Measurements from ENCODE around the gene IL10RA.
A peak's percentile ranks its signal among the peaks of the same experiment; 100 is the strongest.
"Not testable (repeated sequence)": the region's sequence is repeated elsewhere in the genome, so short reads cannot be mapped to it uniquely, and the experiment has no call there.

The IL10RA gene

DNA sequence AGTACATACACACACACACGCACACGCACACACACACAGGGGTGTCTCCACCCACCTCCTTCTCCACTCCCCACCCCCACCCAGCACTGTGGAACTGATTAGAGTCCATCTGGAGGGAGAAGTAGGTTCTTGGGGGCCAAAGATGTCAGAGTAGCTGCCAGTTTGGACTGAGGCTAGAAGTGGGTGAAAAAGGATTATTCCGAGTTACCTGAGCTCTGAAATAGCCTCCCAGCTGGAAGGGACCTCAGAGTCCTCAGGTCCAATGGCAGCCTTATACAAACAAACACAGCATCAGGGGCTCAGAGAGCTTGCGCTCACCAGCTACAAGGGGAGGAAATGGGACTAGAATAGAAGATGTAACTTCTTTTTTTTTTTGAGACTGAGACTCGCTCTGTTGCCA, 20.8 kb downstream of the IL10RA start:
- DNase-seq (ENCODE audit: low read depth in 2 of 2): no peak

DNA sequence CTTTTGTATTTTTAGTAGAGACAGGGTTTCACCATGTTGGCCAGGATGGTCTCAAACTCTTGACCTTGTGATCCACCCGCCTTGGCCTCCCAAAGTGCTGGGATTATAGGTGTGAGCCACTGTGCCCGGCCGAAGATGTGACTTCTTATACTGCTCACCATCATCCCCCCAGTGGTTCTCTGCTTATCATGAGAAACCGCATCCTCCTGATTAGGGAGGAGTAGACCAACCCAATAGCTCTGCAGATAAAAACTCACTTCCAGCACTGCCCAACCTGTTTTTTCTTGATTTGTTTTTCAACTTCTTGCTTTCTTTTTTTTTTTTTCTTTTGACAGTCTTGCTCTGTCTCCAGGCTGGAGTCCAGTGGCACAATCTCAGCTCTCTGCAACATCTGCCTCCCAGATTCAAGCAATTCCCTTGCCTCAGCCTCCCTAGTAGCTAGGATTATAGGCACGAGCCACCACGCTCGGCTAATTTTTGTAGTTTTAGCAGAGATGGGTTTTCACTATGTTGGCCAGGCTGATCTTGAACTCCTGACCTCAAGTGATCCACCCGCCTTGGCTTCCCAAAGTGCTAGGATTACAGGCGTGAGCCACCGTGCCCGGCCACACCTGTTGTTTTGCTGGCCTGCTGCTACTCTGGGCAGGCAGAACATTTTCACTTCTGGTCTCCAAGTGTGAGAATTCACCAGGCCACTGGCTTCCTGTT, 21.5 kb downstream of the IL10RA start:
- DNase-seq (ENCODE audit: low read depth in 2 of 2): not testable (repeated sequence)

DNA sequence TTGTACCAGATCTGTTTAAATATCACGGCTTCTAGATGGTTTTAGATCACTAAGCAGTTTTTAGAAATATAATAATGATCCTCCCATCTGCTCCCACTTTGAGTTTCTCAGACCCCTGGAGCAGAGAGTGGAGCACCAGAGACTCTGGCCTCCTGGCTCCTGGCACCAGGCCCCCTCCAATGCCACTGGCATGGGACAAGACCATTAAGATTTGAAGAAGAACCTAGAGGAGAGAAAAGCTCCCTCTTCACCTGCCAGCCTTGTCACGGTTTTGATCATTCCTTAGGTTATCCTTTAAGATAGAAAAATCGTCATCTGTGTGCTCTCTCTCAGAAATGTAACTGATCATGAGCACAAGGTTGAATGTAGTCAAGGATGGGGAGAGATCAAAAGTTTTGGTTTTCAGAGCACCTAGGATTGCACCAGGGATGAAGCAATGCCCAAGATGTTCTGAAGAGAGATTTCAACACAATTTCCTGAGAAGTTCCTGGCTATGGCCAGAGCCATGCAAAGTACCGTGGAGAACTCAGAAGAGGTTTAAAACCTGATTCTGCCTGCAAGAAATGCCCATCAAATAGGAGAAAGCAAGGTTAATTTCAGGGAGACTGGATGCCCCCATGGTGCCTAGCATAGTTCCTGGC, 22.2 kb downstream of the IL10RA start:
- DNase-seq (ENCODE audit: low read depth in 2 of 2): no peak

DNA sequence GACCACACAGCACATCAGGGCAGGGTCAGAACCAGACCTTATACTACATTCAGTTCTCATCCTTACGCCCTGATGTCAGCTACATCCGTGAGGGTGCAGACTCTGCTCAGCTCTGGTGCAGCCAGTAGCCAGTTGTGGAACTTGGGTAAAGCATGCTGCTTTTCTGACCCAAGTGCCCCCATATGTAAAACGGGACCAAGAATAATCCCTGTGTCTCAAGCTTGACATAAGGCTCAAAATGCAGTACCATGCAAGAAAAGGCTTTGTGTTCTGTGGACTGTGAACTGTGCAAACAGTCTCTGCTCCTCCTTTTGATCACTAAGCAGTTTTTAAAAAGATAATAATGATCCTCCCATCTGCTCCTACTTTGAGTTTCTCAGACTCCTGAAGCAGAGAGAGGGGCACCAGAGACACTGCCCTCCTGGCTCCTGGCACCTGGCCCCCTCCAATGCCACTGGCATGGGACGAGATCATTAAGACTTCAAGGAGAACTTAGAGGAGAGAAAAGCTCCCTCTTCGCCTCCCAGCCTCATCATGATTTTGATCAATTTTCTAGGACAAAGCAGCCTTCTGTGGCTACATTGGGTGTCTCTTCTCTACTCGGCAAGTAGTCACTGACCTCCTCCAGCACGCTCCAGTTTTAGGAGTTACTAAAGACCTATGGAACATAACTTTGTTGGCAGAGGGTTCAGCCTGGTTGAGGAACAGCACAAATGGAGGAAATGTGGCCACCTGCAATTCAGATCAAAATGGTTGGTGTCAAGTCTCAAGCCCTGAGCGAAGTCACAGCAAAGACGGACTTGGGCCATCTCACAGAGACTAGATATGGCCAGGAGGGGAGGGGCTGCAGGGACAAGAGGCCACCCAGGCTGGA, 23.9 kb downstream of the IL10RA start:
- no peak for DNase-seq (ENCODE audit: low read depth in 2 of 2)

DNA sequence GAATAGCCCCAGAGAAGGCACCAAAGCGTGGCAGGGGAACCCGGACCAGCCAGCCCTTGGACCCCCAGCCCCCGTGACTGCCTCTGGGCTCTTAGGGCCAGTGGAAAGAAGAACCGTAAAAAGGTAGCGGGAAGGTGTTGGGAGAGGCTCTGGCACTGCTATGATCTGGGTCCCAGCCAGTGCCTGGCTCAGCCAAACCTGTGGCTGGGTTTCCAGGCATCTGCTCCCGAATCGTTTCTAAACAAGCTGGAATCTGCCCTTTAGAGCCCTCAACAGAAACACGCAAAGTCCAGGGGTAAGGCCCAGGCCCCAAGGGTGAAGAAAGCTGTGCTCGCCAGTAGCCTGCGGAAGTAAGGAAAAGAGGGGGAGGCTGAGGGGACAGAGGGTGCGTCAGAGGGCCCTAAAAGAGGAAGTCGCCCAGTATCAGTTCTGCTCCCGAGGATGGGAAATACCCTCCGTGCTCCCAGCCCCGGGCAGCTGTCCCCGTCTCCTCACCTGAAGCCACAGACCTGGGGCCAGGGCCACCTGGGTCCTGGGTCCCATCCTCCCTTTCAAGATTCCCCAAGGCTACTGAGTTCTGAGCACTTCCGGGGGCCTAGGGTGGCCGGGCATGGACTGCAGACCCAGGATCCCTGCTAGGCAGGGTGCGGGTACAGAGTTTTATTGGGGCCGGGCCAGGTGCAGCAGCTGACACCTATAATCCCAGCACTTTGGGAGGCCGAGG, 24.7 kb downstream of the IL10RA start:
- DNase-seq (ENCODE audit: low read depth in 2 of 2): no peak

DNA sequence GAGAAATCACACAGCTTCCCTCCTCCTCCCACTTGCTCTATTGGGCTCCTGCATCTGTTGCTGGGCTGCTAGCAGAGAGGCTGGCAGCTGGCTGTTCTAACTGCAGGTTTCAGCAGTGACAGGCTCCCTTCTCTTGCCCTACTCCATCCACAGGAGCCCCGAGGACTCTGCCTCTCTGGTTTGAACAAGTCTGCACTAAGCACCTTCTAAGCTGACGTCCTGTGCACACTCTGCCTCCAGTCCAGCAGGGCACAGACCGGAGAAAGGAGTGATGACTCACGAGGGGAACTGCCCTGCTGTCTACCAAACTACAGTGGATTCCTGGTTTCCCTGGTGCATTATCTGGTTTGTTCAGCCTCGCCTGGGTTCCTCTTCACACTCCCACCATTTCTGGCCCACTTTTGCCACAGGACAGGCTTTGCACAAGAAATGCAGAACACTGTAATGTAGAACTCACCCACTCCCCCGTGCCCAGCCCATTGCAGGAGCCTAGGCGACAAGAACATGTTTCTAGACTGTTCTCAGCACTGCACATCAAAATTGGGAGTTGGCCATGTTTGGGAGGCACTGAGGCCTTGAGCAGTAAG, 26.0 kb downstream of the IL10RA start:
- DNase-seq (ENCODE audit: low read depth in 2 of 2): no peak

DNA sequence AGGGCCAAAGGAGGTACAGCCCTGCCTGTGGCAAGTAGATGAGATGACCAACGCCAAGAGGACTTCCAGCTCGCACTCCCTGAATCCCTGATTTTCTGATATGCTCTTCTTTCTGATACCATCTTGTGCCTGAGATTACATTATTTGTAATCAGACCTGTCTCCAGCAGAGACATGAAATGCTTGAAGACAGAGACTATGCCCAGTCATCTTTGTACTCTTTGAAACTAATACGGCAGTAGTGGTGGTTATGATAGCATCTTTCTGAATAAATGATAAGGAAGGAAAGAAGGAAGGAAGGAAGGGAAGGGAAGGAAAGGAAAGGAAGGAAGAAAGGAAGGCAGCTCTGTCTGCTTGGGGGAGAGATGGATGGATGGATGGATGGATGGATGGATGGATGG, 27.8 kb downstream of the IL10RA start:
- no peak for DNase-seq (ENCODE audit: low read depth in 2 of 2)

DNA sequence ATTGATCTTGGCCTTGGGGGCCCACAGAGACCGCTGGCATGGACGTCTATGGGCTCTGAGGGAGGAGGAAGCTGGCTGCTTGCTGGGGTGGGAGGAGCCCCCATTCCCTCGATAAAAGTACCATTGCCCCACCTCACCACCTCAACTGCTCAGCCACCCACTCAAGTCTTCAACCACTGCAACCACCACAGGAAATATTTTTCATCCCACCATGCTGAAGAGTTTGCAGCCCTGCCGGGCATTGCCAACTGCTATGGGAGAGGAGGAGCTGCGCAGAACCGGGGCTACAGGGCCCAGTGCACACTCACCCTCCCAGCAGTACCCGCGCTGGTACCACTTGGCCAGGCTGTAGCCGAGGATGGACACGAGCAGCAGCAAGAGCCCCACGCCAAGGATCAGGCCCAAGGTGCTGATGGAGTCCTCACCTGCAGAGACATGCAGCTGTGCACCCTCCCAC, 29.2 kb downstream of the IL10RA start:
- DNase-seq (ENCODE audit: low read depth in 2 of 2): no peak

DNA sequence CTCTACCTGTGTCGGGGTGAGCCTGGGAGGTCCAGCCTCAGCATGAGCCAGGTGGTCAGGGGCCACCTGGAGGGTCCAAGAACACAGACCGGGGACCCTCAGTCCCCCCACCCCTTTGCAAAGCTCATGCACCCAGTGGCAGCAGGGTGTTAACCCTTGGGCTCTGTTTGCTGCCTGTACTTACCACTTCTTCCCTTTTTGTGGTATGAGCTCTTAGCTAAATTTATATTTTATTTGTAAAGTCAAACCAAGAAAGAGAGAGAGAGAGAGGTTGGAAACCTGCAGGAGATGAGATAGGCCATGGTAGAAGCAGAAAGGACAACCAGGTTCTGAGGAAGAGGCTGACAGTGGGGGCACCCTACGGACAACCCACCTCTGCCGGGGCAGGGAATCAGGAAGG, 29.9 kb downstream of the IL10RA start:
- DNase-seq (ENCODE audit: low read depth in 2 of 2): no peak

DNA sequence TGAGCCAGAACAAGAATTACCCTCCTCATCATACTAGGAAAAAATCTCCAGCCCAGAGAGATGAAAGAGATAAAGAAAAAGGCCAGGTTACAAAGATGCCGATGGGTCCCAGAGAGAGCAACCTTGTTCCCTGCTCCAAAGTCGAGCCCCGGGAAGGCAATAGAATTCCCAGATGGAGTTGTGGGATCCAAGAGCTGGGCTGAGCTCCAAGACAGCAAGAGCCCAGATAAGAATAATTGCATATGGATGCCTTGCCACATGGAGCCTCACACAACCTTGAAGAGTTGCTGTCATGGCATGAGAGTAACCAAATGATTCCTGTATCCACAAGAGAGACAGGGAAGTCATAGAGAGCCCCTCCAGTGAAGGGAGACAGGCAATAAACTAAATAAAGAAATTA, 30.9 kb downstream of the IL10RA start:
- DNase-seq (ENCODE audit: low read depth in 2 of 2): no peak

DNA sequence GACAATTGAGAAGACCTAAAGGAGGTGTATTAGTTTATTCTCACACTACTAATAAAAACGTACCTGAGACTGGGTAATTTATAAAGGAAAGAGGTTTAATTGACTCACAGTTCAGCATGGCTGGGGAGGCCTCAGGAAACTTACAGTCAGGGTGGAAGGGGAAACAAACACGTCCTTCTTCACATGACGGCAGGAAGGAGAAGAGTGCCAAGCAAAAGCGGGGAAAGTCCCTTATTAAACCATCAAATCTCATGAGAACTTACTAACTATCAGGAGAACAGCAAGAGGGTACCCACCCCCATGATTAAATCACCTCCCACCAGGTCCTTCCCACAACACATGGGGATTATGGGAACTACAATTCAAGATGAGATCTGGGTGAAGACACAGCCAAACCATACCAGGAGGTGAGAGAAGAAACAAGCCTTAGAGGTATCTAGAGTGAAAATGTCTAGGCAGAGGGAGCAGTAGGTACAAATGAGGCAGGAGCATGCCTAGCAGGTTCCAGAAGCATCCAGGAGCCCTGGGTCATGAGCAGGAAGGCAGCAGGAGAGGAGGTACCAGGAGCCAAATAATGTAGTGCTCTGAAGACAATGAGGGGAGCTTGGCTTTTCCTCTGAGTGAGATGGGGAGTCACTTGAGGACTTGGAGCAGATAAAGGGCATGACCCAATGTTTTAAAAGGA, 31.6 kb downstream of the IL10RA start:
- no peak for DNase-seq (ENCODE audit: low read depth in 2 of 2)

DNA sequence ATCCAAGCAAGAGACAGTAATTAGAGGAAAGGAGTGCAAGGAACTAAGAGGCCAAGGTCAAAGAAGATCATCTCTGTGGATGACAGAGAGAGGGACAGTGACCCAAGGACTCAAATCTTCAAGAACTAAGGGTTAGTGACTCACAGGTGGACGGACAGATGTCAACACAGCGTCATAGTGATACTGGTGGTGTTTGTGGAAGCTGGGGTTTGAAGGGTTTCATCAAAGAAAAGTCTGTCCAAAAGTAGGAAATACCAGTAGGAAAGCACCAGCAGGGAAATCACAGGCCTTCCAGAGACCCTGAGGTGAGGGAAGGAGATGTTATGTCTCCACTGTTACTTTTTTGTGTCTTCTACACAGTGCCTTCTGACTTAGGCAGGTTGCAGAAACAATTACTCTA, 32.2 kb downstream of the IL10RA start:
- no peak for DNase-seq (ENCODE audit: low read depth in 2 of 2)

DNA sequence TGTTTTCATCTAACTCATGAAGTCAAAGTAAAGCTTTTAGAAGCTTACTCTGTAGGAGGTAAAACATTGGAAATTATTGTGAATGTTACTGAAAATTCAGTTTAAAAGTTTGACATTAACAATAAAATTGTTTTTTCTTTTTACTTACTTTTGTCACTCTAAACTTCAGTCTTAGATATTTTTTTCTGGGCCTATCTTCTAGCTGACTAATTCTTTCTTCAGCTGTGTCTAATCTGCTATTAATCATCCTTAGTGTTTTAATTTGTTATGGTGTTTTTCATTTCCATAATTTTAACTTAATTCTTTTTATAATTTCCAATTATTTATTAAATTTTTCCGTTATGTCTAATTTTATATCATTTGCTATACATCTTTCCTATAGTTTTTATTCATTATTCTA, 35.0 kb downstream of the IL10RA start:
- no peak for DNase-seq (ENCODE audit: low read depth in 2 of 2)

DNA sequence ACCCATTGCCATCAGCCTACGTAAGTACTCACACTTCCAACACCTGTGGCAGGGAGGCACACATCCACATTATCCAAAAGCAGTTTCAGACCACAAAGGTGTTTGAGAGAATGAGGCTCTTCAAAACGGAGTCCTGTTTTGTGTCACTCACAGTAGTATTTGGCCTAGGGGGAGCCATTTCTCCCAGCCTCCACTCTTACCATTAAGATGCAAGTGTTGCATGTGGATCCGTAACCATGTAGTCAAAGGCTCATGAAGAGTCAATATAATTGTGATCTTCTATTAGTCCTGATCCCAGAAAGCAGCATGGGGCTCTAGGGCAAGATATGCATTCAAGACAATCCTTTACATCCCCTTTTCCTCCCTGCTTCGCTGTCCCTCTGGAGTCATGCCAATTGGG, 41.5 kb downstream of the IL10RA start:
- DNase-seq (ENCODE audit: low read depth in 2 of 2): no peak

DNA sequence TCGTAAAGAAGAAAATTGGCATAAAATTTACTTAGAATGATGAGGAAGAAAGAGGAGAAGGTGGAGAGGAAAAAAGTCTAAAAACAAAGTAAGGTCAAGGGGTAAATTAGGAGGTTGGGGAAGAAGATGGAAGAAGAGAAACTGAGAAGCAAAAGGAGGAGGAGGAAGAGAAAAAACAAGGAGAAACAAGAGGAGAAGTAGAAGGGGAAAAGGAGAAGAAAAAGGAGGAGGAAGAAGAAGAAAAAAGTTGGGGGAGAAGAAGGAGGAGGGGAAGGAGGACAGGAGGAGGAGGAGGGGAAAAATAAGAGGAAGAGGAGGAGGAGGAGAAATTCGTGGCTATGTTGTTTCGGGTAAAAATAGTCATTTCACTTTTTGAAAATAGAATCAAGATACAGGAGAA, 42.4 kb downstream of the IL10RA start:
- DNase-seq (ENCODE audit: low read depth in 2 of 2): no peak

DNA sequence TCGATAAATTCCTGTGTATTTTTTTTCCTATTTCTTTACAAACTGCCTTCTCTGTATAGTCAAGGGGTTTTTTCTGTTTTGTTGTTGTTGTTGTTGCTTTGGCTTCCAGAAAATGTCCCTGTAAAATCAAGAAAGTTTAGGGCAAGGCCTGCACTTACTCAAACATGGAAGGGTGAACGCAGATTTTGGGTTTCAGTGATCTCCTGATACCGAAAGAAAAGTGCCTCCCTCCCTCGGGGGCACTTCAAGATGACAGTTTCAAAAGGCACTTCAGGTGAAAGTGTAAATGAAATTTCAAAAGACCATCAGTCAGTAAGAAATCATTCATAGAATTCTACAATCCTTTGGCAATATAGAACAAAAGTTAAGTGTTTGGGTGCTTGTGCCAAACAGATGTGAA, 47.2 kb downstream of the IL10RA start:
- no peak for DNase-seq (ENCODE audit: low read depth in 2 of 2)

DNA sequence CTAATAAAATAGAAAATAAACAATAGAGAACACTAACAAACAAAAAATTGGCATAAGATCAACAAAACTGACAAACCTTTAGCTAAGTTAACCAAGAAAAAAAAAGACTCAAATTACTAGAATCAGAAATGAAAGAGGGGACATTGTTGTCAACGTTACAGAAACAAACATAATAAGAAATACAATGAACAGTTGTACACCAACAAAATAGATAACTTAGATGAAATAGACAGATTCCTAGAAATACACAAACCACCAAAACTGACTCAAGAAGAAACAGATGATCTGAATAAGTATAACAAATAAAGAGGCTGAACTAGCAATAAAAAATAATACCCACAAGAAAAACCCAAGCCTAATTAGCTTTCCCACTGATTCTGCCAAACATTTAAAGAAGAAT, 55.9 kb downstream of the IL10RA start:
- no peak for DNase-seq (ENCODE audit: low read depth in 2 of 2)

DNA sequence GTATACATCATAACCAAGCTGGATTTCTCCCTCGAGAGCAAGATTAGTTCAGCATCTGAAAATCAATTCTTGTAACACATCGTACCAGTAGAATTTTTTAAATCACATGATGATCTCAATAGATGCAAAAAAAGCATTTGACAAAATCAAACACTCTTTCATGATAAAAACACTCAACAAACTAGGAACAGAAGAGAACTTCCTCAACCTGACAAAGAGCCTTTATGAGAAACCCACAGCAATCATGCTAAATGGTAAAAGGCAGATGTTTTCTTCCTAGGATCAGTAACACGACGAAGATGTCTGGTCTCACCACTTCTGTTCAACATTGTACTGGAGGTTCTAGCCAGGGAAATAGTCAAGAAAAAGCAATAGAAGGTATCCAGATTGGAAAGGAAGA, 56.6 kb downstream of the IL10RA start:
- DNase-seq (ENCODE audit: low read depth in 2 of 2): no peak

DNA sequence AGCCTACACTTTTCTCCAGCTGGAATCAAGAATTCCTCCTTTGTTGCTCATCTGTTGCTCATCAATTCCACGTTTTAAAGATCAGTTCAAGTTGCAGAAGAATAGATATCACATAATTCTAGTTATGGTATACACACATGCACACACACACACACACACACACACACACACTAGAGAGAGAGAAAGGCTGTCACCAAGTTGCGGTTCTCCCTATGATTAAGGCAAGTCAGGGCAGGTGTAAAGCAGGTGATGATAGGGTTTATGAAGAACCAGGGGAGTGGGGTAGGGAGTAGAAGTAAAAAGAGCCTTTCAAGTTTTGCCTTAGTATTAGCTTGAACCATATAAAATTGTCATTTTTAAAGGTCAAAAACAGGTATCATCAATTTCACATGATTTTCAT, 59.0 kb downstream of the IL10RA start:
- no peak for DNase-seq (ENCODE audit: low read depth in 2 of 2)

DNA sequence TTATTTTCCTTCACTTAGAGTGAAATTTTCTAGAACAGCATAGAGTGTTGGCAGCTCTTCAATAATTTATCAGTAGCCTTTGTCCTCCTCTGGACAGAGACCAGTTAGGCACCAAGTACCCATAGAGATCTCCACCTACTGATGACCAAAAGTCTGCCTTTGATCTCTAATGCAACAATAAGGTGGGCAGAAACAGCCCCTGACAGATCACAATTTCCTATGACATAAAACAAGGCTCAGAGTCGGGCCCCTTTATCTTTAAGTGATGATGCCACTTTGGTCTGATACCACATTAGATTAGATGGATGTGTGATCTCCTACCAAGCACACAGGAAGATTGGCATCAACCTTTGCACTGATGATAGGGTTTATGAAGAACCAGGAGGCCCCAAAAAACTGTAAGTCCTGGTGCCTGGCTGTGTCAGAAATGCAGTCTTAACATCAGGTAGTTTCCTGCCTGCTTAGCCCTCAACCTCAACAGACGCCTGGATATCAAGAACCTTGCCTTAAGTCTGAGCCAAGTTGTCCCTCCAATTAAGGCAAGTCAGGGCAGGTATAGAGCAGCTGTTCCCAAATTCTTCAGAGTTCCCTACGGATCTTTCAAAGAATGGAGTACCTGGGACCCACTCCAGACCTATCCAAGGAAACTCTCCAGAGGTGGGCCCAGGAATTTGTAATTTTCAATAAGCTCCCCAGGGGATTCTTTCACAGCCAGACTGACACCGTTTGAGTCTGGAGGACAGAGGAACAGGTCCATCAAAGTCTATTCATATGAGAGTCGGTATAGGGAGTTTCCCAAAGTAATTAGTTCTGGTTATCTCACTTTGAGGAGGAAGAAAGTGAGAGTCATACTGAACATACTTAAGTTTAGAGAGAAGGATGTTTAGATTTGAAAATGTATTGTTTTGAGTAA, 60.1 kb downstream of the IL10RA start:
- peak in 1 of 2 donors; percentile 25 for DNase-seq (ENCODE audit: low read depth in 2 of 2)

Measured in stimulated activated CD4-positive, alpha-beta T cell treated with anti-CD3 and anti-CD28 coated beads, Interleukin-1b, Interleukin-23, amount 100 ng/mL, for 4 hours (primary cell).